Measurements from ENCODE around the gene SMIM43.
A peak's percentile ranks its signal among the peaks of the same experiment; 100 is the strongest.
"Not testable (repeated sequence)": the region's sequence is repeated elsewhere in the genome, so short reads cannot be mapped to it uniquely, and the experiment has no call there.

Gene SMIM43

DNA sequence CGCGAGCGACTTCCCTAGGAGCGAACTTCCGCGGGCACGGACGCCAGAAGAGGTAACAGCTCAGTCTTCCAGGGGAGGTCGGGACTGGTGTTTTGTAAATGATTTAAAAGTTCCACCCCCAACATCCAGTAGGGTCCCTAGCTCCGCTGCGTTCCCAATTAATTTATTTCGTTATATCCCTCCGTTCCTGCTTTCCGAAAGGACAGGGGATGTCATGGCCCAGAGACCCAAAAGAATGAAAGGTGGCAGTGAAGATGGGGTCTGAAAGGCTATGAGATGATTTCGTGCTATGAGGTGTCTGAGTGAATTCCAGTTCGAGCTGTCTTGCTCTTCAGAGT lies 373 bp upstream of the SMIM43 start:
- TF ChIP-seq CTCF (IDR thresholded peaks at IDR 0.05; ENCODE audit: low read depth, low read length) = no peak
- H3K4me3 ChIP-seq (ENCODE audit: low read depth, low read length) = peak overlapping the region; percentile 50
- no peak for DNase-seq (ENCODE audit: low read depth, low spot score)
- in situ Hi-C loops (cut with HindIII; ENCODE audit: low sequenced_read_pairs) = no loop called here

DNA sequence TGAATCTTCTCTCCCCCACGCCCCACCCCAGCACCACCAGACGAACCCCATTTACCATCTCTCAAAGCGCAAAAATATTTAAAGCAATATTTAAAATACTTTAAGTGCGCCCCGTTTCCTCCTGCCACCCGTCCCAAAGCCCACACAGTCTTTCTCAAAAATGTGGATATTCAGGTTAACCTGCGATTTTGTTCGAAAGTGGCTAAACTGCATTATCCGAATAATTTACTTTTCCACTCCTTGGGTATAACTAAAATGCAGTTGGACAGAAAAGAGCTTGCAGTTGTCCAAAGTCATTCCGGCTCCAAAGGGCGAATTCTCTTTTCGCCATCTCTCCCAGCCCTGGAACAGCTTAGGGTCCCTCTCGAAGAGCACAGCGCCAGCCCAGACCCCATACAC lies 662 bp downstream of the SMIM43 start:
- H3K4me3 ChIP-seq (ENCODE audit: low read depth, low read length) = peak overlapping the region; percentile 50
- no peak for DNase-seq (ENCODE audit: low read depth, low spot score)
- no peak for TF ChIP-seq CTCF (IDR thresholded peaks at IDR 0.05; ENCODE audit: low read depth, low read length)
- in situ Hi-C loops (cut with HindIII; ENCODE audit: low sequenced_read_pairs) = no loop called here

- in situ Hi-C loops (cut with HindIII; ENCODE audit: low sequenced_read_pairs) = no loop called here
- no peak overlapping the region for H3K4me3 ChIP-seq (ENCODE audit: low read depth, low read length)
- no peak for TF ChIP-seq CTCF (IDR thresholded peaks at IDR 0.05; ENCODE audit: low read depth, low read length)
- no peak for DNase-seq (ENCODE audit: low read depth, low spot score)
Measured at GRCh38 chr4:121760205-121760604, 4.8 kb downstream of the SMIM43 start.

- in situ Hi-C loops (cut with HindIII; ENCODE audit: low sequenced_read_pairs) = no loop called here
- H3K4me3 ChIP-seq (ENCODE audit: low read depth, low read length) = no peak overlapping the region
- no peak for DNase-seq (ENCODE audit: low read depth, low spot score)
- no peak for TF ChIP-seq CTCF (IDR thresholded peaks at IDR 0.05; ENCODE audit: low read depth, low read length)
Measured at GRCh38 chr4:121758925-121759568, 5.9 kb downstream of the SMIM43 start.

- H3K4me3 ChIP-seq (ENCODE audit: low read depth, low read length); DNase-seq (ENCODE audit: low read depth, low spot score); in situ Hi-C loops (cut with HindIII; ENCODE audit: low sequenced_read_pairs): not testable (repeated sequence)
Measured at GRCh38 chr4:121752142-121752541, 12.8 kb downstream of the SMIM43 start.

- no peak overlapping the region for H3K4me3 ChIP-seq (ENCODE audit: low read depth, low read length)
- in situ Hi-C loops (cut with HindIII; ENCODE audit: low sequenced_read_pairs) = no loop called here
- no peak for DNase-seq (ENCODE audit: low read depth, low spot score)
- TF ChIP-seq CTCF (IDR thresholded peaks at IDR 0.05; ENCODE audit: low read depth, low read length) = no peak
Measured at GRCh38 chr4:121749225-121749624, 15.7 kb downstream of the SMIM43 start.

DNA sequence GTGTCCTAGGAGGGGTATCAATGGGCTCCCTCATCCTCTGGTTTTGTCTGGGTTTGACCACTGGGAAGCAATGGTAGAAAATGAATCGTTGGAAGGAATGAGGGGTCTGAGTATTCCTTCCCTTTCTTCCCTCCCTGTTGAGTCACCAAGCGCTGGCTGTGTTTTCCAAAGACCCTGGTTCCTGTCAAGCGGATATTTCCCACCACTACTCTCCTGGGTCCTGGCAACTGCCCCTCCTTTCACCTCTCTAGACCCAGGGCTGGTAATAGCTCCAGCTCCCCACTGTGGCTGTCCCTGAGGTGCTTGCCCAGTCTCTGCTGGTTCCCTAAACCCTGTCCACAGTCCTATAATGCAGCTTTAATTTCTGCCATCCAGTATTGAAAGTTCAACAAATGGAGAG lies 22.2 kb downstream of the SMIM43 start:
- DNase-seq (ENCODE audit: low read depth, low spot score) = no peak
- in situ Hi-C loops (cut with HindIII; ENCODE audit: low sequenced_read_pairs) = no loop called here
- TF ChIP-seq CTCF (IDR thresholded peaks at IDR 0.05; ENCODE audit: low read depth, low read length) = no peak
- no peak overlapping the region for H3K4me3 ChIP-seq (ENCODE audit: low read depth, low read length)

Measured in astrocyte of the spinal cord (primary cell).